GM19351 (cell line): ENCODE data around the gene ARPC4.
"Not testable (repeated sequence)": the region's sequence is repeated elsewhere in the genome, so short reads cannot be mapped to it uniquely, and the experiment has no call there.

Experiments used
- ATAC-seq: cut with Tn5 transposase; IDR thresholded peaks from one replicate; pipeline ENCODE4 v1.9.1; 2021; ENCODE audit warnings: mild to moderate bottlenecking, moderate library complexity; ENCODE audit not compliant: unreplicated experiment

The ARPC4 gene

GRCh38 chr3:9851383-9851782 lies 58.5 kb downstream of the ARPC4 start:
- not testable (repeated sequence) for ATAC-seq

- ATAC-seq = not testable (repeated sequence)
Observed at GRCh38 chr3:9851926-9852325, 59.0 kb downstream of the ARPC4 start.

GRCh38 chr3:9852528-9852927 lies 59.6 kb downstream of the ARPC4 start:
- ATAC-seq = no peak

- not testable (repeated sequence) for ATAC-seq
Observed at GRCh38 chr3:9854291-9854940, 61.5 kb downstream of the ARPC4 start.

- ATAC-seq = no peak
Observed at GRCh38 chr3:9855594-9855993, 62.7 kb downstream of the ARPC4 start.
